A673 (cell line): ENCODE results near the gene MPZL2.

Experiments used
- CTCF ChIP-seq: fragments of 300-800, 200-600 bp; sonication (generic); conservative IDR thresholded peaks from 2 replicates; pipeline ENCODE4 v1.5.1; 2017; ENCODE audit warnings: low read depth, mild to moderate bottlenecking, antibody characterized with exemption, low read length, moderate library complexity, mixed read lengths
- EZH2 ChIP-seq: fragments of 200-600 bp; sonication (generic); IDR thresholded peaks from 2 replicates; pipeline ENCODE4 v1.6.1; 2017; ENCODE audit warnings: borderline replicate concordance, low read depth, mild to moderate bottlenecking, mixed read lengths, antibody characterized with exemption, low read length; ENCODE audit not compliant: poor library complexity, severe bottlenecking

- TF ChIP-seq EZH2: no peak
- no peak for TF ChIP-seq CTCF
These were observed 47.4 kb upstream of the MPZL2 start for GRCh38 chr11:118311518-118311917.
